DOHH2 (cell line): ENCODE measurements around the gene TMEM50B.
"Not testable (repeated sequence)": the region's sequence is repeated elsewhere in the genome, so short reads cannot be mapped to it uniquely, and the experiment has no call there.

ENCODE experiments used
- EZH2phosphoT487 ChIP-seq: fragments of 200-600 bp; sonication (generic); IDR thresholded peaks from 2 replicates; pipeline ENCODE4 v1.6.1; 2017; ENCODE audit warnings: borderline replicate concordance, mild to moderate bottlenecking, antibody characterized with exemption, low read length, moderate library complexity, mixed read lengths
- TF ChIP-seq, protein P1 (sequence below): fragments of 200-600 bp; sonication (generic); IDR thresholded peaks from one replicate; pipeline ENCODE4 v1.5.1; 2014; ENCODE audit warnings: antibody characterized with exemption, mild to moderate bottlenecking, low read depth, low read length; ENCODE audit not compliant: poor library complexity, severe bottlenecking

DNA sequence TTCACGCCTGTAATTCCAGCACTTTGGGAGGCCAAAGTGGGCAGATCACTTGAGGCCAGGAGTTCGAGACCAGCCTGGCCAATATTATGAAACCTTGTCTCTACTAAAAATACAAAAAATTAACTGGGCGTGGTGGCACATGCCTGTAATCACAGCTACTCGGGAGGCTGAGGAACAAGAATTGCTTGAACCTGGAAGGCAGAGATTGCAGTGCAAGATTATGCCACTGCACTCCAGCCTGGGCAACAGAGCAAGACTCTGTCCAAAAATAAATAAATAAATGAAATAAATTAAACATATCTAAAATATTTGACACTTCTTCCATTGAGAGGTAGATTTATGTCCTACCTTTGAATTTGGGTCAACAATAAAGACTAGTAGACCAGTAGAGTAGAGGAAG lies 10.6 kb downstream of the TMEM50B start:
- TF ChIP-seq, protein P1, sequence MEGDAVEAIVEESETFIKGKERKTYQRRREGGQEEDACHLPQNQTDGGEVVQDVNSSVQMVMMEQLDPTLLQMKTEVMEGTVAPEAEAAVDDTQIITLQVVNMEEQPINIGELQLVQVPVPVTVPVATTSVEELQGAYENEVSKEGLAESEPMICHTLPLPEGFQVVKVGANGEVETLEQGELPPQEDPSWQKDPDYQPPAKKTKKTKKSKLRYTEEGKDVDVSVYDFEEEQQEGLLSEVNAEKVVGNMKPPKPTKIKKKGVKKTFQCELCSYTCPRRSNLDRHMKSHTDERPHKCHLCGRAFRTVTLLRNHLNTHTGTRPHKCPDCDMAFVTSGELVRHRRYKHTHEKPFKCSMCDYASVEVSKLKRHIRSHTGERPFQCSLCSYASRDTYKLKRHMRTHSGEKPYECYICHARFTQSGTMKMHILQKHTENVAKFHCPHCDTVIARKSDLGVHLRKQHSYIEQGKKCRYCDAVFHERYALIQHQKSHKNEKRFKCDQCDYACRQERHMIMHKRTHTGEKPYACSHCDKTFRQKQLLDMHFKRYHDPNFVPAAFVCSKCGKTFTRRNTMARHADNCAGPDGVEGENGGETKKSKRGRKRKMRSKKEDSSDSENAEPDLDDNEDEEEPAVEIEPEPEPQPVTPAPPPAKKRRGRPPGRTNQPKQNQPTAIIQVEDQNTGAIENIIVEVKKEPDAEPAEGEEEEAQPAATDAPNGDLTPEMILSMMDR, result not testable (repeated sequence)
- TF ChIP-seq EZH2phosphoT487, result not testable (repeated sequence)
